ENCODE results near the gene ZNF648.
"Not testable (repeated sequence)": the region's sequence is repeated elsewhere in the genome, so short reads cannot be mapped to it uniquely, and the experiment has no call there.

The ZNF648 gene, protein sequence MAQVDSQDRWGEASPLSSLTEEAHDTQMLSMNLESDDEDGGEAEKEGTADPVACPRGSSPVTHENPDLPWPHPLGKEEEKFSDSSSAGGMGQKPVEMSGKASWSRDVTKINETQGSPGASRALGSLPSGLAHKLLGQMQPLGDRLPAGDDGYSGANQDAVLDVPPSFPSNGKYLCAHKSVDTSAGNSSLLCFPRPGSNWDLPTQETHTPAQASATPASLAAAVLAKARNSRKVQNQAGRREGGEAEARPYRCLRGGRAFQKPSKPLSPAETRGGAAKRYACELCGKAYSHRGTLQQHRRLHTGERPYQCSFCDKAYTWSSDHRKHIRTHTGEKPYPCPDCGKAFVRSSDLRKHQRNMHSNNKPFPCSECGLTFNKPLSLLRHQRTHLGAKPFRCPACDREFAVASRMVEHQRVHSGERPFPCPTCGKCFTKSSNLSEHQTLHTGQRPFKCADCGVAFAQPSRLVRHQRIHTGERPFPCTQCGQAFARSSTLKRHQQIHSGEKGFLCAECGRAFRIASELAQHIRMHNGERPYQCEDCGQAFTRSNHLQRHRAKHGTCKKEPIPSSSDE

DNA sequence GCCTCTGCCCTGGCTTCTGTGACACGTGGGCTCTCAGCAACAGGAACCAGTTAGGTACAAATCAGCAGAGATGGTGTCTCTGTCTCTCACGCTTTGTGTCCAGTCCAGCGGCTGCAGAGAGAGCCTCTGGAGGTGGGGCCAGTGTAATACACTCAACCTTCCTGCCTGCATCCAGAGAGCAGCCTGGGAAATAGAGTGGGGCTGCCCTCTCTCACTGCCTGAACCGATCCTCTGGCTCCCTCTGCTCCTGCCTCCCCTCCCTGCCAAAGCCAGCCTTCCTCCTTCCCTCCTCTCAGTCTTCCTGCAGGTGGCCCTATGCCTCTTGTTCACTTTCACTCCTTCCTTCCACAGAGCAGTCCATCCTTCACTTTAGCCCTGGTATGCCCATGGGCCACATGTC, at the start of gene ZNF648:
Gene ZNF648, minus strand, starts transcription at position 119 of the 400 bp plus-strand sequence. CDS start 3,702 bp downstream, outside the sequence.
- DNase-seq = no peak

DNA sequence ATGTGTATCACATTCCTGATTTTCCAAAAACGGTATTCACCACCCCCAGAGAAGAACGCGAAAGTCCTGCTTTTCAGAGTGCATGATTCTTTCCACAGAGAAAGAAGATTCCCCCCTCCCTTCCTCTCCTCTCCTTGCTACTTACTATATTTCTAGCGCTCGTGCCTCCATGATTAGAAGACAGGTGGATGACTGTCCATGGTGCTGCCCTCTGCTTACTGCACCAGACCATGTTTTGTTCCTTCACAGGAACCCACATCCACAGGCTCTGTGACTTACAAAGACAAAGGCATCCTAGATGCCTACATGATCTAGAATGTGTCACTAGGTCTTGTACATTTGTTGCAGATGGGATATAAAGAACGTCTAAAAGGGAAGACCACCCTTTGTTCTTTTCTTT, 49.1 kb upstream of the ZNF648 start:
- no peak for DNase-seq

DNA sequence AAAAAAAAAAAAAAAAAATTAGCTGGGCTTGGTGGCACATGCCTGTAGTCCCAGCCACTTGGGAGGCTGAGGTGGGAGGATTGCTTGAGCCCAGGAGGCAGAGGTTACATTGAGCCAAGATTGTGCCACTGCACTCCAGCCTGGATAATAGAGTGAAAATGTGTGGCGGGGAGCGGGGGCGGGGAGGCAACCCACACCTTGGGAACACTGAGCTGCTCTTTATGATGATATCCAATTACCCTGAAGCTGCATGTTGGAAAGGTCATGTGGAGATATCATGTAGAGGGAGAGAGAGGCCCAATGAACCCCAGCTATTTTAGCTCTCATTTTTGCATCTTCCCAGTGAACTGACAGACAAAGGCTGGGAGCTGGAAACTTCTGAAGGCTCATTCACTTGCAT, 48.3 kb upstream of the ZNF648 start:
- DNase-seq = no peak

DNA sequence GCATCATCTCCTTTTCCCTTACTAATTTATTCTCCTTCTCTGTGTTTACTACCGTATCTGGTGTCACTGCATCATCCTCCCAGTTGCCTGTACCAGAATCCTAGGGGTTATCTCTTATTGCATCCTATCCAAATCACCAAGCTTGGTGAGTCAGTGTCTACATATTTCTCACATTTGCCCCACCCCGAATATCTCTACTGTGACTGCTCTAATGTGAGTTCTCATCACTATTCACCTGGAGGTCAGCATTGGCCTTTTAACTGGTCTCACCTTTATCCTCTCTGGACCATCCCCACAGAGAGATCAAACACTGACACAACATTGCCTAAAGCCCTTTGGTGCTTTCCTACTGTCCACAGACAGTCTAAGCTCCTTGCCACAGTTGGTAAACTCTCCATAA, 45.7 kb upstream of the ZNF648 start:
- no peak for DNase-seq

DNA sequence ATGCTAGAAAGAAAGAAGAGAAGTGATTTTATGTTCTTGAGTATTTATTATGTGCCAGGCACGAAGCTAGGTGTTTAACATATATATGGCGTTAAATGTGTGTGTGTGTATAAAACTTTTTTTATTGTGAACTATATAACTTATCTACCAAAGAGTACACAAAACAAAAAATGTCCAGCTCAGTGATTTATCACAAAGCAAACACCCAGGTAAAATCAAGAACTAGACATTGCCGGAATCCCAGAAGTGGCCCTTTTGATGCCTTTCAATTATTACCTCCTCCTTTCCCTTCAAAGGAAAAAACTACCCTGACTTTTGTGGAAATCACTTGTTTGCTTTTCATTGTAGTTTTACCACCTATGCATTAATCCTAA, 40.5 kb upstream of the ZNF648 start:
- no peak for DNase-seq

DNA sequence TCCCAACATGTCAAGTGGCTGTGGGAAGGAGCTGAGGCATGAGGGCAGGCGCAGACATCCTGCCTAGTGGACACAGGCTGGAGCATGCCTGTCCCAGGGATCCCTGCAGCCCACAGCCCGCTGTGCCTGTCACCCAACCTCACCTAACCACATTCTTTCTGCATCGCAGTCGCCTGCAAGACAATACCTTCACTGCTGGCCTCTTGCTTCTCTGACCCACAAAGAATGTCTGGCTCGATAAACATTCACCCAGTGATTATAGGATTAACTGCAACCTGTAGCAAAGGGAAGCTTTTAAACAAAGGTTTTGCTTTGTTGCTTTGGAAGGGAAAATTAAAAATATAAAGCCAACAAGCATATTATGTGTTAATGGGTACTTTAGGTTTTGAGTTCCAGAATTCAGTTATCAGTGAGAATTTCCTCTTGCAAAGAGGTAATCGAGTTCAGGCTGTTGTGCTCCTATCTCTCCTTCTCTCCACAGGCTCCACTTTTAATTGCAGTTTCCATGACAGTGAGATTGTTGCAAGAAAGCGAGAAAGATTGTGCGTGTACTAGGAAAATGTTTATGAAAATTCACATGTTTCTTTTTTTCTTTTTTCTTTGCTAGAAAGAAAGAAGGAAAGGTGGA, 40.0 kb upstream of the ZNF648 start:
- no peak for DNase-seq

DNA sequence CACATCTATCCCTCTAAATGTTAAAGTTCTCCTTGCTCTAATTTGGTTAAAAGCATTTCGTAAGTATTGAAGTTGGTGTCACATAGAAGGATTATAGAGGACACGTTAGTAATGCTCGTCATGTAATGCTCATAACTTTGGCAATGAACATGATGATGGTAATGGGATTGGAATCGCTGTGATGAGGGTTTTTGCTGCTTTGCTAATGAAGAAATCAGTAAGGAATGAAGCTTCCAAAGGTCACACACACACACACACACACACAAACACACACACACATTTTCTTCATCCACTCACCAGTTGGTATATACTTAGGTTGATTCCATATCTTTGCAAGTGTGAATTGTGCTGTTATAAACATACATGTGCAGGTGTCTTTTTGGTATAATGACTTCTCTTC, 36.8 kb upstream of the ZNF648 start:
- DNase-seq = no peak

DNA sequence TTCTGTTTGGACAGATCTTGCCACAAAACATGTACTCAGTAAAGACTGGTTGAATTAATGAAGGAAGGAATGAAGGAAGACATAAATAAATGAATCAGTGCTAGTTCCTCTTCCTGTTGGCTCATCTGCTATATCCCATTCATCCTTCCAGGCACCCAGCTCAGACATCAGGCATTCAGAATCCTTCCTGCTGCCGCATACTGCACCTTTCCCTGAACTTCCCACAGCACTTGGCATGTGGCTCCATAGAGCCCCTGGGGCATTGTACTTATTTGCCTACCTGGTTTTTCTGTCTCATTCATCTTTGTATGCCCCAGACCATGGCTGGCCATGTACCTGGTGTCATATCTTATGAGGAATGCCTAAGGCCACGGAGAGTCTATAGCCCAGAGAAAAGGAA, 34.4 kb upstream of the ZNF648 start:
- no peak for DNase-seq

DNA sequence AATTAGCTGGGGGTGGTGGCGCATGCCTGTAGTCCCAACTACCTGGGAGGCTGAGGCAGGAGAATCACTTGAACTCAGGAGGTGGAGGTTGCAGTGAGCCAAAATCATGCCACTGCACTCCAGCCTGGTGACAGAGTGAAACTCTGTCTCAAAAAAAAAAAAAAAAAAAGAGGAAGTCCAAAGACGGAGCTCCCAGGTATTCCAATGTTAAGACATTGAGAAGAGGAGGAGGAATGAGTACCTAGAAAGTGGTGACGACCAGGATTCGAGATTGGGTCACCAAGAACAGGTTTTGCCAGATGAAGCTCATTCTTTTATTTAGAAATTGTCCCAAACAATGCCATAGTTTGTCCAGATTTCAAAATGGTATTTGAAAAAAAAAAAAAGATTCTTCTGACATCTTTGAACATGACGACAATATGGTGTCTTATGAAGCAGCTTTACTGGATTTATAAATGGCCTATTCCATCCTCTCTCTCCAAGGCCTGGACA, 33.0 kb upstream of the ZNF648 start:
- not testable (repeated sequence) for DNase-seq

DNA sequence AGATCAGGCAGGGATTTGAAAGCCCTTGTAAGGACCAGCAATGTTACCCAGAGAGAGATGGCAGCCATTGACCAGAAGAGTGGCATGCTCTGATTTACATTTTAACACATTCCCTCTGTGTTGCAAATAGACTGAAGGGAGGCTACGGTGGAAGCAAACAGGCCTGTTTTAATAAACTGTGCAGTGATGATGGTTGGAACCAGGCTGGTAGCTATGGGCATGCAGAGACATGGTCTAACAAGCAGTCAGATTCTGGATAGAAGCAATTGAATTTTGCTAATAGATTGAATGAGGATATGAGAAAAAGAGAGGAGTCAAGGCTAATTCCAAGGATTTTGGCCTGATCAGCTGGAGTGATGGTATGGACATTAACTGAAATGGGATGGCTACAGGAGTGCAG, 32.3 kb upstream of the ZNF648 start:
- no peak for DNase-seq

DNA sequence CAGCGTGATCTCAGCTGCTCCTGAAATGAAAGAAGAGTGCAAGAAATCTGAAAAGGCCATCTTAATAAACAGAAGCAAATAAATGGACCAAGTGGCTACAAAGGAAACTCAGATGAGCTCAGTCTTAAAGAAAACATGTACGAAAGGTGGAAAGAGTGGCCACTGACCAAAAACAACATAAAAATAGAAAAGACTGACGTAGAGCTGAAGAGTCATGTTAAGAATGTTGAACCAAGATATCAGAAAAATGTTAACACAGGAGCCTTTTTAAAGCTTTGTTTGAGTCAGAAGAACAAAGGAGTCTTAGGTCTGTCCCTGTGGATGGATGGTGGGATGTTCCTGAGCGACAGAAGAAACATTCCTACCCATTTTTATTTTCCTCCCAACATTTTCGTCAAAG, 30.8 kb upstream of the ZNF648 start:
- no peak for DNase-seq

DNA sequence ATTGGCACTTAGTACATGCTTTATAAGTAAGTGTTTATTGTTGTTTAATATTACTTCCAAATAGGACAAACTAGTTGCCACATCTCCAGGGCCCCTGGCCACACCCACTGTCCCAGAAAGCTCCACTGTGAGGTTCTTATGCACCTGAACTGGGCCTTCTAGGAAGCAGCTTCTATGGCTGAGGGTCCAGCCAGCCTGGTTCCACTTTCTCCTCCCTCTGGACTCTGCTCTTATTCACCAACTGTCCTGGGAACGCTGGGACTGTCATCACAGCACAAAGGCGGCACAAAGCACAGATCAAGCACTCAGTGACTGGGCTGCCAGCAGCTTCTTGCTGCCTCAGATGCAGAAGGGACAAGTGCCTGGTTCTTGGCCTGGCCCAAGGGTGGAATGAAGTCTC, 29.6 kb upstream of the ZNF648 start:
- DNase-seq = no peak

DNA sequence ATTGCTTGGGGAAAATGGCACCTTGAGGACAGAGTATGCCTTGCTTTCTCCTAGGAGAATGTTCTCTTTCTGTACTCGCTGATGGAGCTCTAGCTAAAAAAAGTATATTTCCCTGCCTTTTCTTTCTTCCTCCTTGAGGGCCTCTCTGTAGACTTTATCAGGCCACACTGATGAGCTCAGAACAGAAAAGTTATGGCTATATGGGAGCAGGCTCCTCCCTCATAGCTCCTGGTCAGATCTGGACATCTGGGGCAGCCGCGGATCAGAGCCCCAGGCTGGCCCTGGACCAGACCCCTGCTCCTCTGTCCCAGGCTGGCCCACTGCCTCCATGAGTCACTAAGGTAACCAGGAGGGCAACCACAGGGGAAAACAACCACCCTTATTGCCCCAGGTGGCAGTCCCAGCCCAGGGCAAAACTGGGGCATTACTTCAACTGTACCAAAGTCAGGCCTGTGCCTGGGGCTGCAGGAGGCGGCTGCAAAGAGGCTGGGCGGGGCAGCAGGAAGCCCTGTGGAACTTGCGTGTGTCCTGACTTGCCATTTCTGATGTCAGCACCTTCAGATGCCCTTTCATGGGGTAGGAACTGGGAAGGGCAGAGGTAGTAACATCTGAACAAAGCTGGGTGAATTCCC, 26.3 kb upstream of the ZNF648 start:
- DNase-seq = peak; percentile 19

DNA sequence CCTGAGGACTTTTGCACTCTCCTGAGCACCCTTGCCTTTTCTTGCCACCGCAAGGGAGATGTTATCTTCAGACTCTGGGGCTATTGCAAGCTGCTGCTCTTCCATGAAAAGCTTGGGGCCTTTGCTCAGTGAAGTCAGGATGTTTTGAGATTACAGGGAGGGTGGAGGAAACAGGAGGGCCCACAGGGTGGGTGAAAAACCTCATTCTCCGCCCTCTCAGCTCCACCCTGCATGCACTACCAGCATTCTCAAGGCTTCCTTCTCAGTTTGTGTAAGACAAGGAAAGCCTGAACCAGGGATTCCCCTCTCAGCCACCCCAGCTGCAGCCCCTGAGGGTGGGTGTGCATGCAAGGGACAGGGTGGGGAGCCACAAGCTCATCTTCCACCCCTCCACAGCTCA, 25.8 kb upstream of the ZNF648 start:
- no peak for DNase-seq

DNA sequence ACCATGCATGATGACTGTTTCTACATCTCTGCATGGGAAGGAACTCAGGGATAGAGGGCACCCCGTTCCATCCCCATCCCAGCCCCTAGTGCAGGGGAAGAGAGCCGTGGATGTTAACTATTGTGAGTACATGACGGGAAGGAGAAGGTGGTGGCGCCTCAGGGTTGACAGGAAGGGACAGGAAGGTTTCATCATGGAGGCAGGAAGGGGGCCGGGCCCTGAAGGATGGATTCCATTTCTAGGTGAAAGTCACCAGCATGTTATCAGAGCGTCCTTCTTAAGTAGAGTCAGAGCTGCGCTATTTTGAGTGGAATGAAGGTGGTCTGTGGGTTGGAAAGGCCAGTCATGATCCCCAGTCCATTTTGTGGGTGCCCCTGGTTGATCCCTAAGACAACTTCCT, 25.1 kb upstream of the ZNF648 start:
- DNase-seq = no peak

DNA sequence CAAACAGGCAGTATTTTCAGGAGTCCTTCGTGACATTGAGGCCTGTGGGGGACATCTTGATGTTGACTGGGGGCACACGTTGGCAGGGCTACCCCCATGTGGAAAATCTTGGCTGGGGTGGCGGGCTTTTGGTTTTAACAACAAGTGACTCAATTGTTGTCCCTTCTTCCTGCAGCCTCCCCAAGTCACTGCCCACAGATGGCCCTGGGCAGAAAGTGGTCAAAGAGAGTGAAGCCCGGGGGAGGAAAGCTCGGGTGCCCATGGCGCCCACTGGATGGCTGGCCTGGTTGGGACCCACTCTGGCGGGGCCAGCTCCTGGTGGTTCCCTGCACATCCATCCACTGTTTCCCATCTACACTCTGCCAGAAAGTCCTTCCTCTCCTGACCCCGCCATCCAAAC, 24.6 kb upstream of the ZNF648 start:
- no peak for DNase-seq

DNA sequence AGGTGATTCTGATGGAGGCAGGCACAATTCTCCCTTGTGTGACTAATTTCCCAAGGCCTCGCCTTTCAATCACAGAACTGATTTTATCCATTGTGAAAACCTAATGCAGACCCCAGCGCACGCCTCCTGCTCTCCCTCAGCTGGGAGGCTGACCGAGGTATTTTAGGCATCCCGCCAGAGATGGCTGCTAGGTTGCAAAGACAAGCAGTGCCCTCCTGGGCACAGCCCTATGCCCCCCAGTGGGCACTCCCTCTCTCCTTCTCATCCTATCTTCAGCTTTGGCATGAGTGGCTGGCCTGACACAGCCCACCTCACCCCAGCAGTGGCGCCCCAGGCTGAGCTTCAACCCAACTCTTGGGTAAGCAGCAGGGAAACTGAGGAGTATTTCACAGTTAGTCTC, 24.2 kb upstream of the ZNF648 start:
- DNase-seq = no peak

DNA sequence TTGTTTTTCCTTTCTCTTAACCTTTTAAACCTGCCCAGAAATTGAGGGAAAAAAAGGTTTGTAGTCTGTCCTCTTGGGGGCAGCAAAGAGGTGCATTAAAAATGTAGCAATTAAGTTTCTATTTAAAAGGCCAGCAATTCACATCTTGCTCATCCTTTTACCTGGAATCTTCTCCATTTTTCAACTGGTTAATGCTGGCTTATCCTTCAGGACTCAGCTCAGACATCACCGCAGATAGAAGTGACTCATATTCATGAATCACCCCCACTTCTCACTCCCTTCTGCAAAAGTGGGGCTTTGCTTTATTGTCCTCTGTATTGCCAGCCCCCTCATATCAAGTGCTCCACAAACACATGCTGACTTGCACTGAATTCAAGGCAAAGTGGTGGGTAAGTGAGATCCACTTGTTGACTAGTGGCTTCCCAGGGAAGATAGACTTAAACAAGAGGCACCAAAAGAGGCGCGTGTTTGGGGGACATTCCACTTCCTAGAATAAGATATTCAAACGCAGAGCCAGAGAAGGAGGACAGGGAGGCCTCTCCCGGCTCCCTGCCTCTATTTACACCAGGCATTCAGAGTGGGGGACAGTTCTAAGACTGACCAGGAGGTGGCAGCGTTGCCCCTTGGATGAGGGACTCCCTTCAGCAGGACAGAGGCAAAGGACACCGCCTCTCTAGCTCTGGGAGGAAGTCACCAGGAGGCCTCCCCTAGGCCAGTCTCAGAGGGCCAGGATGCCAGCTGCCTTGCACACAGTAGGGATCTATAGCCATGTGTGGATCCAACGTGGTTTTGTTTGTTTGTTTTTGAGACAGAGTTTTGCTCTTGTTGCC, 23.2 kb upstream of the ZNF648 start:
- DNase-seq = peak; percentile 73

DNA sequence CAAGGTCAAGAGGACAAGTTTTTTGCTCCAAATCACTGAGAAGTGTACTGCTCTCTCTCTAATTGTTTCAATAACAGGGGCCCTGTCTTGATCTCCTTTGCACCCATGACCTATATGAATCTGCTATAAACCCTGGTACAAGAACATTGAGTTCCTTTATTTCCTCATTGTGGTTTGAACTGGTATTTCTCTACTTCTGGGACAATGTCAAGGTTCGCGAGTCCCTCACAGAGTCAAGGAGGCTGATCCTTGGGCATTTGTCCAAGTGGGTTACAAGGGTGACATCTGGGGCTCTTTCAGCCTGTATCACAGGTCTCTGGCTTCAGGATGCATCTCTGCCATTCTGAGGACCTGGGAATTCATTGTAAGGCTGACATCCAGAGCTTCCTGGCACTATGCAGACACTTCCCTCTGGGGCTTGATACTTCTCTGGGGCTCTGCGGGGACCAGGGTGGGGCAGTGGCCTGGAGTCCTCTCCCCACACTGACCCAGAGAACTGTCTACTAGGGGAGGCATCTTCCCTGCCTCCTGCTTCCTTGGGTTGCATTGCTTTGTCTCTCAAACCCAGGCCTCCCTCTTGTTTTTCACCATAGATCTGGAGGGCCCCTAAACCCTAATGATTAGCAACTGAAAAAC, 22.5 kb upstream of the ZNF648 start:
- DNase-seq = no peak

DNA sequence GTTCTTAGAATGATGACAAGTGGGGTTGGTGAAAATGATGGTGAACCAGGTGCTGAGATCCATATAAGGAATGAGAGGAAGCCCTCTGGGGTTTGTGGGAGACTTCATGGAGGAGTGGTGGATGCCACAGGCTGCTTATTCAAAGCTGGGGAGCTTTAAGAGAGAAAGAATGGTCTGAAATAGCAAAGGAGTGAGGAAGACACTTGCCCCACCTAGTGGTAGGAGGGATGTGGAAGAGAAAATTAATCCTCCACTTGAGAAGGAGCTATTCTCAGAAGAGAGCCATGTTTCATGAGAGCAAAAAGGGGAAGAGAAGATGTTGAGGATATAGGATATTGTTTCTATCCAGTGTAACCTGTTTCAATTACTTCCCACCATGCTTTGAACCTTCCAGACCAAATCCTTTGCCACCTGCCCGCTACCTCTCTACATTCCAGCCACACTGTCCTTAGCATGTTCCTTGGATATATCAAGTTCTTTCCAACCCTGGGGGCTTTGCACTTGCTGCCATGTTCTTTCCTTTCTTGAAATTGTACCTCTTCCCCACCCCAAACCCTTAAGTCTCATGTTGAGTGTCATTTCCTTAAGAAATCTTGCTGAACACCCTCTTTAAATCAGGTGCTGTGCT, 19.6 kb upstream of the ZNF648 start:
- DNase-seq = no peak

DNA sequence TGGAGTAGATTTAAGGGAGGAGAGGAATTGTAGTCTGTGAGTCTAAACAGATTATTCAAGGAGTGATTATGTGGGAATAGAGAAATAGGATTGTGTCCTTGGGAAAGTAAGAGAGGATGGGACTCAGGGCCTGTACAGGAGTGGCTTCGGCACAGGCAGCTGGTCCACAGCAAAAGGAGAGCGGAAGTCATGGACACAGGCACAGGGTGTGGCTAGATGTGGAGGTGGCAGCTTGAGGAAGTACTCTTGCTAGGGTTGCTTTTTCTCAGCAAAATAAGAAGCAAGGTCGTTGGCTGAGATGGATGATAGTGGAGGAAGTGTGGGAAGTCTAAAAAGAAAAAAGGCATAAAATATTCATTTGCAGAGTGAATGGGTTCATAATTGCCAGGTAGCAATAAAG, 18.5 kb upstream of the ZNF648 start:
- DNase-seq = no peak

DNA sequence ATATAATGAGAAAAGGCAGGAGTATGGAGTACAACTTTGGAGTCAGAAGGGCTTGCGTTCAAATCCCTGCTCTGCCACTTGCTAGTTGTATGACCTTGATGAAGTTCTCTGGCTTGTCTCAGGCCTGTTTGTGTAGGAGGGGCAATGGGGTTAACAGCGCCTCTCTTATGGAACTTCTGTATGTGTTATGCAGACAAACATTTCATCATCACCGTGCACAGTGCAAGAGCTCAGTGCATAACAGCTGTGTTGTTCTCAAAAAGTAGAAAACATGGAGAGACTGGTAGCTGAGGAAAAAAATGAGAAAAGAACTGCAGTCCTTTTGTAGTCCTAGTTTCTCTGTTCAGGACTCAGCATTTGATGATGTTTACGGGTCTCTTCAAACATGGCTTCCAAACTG, 10.4 kb upstream of the ZNF648 start:
- DNase-seq = no peak
